Stimulated activated CD8-positive, alpha-beta memory T cell treated with anti-CD3 and anti-CD28 coated beads, Interleukin-15, amount 100 ng/mL, for 48 hours (primary cell): Measurements from ENCODE around the gene MYO1G.

Experiments
- DNase-seq, 2 donors: peaks; one replicate each; pipeline ENCODE4 v3.0.0-alpha.2; 2020; ENCODE audit warnings: low read depth in 2 of 2

The MYO1G gene

DNA sequence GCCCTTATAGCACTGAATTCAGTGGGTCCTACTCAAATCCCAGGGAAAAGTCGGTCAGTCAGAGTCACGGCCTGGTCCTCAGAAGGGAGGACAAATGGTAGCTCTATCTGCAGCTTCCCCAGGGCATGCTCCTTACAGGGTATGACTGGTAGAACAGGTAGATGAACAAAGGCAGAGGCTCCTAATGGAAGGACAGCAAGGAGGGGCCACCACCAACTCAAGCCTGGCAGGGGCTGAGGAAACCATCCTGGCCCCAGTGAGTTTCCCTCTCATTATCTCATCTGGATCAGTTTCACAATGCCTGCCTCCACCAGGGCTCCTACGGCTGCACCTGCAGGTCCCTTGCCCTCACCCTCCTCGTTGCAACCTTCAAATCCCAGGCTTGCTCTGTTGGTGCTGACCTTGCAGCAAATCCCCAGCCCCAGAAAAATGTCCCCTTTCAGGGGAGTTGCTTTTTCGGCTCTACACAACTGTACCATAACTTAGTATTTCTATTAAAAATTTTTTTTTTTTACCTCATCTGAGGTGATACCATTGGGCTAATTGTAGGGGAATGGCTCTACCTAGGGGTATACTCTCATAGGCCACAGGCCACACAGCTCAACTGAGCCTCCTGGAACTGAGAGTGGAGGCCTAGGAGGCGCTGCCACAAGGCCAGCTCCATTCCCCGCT, 2.4 kb upstream of the MYO1G start:
- DNase-seq = no peak

DNA sequence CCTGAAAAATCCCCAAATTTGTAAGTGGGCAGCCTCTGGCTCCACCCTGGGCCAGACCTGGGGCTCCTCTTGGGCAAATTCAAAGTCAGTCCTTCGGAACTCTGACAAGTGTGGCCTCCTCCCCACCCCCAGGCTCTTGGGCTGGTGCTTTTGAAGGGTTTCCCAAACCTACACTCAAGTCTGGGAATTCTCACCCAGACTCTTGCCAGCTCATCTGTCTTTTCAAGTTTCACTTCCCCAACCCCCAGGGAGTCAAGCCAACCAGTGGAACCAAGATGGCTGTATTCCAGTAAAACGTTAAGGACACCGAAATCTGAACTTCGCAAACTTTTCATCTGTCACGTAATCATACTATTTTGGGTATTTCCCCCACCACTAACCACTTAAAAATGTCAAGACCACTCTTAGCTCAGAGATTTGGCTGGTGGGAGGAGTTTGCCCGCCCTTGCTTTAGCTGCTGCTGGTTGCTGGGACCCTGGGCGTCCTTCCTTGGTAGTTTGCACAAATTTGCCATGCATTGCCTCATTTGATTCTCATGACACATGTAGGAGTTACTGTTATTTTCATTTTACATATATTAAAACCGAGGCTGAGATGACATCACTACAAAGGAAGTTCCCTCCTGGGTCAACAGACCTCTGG, 1.7 kb upstream of the MYO1G start:
- DNase-seq = peak; percentile 81 to 86

GRCh38 chr7:44979481-44980392, 922 bp upstream of the MYO1G start:
- no peak for DNase-seq

DNA sequence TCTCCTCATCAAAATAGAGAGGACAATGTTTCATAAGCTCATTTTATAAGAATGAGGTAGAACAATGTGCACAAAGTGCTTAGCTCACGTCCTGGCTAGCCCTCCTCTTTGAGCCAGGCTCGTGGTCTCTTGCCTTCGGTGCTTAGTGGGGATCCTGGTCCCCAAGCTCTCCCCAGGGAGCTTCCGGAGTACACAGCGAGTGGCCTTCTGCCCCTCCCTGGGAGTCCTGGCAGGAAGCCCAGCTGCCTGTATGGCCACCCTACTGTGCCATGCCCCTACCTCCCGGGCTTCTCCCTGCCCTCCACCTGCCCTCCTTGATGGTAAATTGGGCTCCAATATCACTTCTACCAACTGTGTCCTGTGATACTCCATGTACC, 868 bp downstream of the MYO1G start:
- DNase-seq = no peak

DNA sequence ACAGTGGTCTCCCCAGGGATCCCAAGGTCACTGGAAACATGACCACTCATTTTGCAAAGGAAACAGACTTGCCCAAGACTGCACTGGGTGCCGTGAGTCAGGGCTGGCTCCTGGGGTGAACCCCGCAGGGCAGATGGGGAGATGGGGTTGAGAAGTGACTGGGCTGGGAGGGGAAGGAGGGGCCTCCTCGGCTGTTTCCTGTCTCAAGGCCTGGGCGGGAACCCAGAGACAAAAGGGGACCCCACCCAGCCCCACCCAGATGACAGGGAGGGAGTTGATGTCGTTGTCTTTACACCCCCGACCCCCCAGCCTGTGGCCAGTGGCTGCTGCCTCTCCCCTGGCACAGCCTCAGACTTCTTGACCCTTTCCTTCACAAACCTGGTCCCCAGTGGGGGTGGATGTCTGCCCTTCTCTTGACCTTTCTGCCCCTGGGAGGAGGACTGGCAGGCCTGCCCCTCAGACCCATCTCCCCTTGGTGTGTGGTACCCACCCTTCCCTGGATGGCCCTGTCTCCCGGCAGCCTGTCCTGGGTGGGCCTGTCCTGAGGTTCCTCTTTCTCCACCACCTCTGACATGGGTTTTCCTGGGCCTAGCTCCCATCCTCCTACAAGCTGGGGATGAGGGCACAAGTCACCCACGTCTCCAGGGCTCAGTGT, 1.4 kb downstream of the MYO1G start:
- peak; percentile 78 to 86 for DNase-seq

DNA sequence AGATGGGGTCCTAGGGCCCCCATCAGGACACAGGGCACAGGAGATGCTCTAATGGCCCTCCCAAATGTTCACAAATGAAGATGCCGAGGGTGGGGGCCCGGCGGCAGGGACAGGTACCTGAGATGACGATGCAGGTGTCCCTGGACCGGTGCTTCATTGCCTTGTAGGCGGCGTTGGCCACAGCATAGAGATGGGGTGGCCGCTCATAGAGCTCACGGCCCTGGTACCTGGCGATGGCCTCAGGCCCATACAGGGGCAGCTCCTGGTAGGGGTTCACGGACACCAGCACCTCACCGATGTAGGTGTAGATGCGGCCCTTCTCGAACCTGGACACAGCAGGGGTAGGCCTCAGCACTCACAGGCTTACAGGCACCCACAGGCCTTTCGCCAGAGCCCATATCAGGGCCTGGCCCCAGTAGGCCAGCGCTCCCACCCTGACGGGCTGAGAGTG, 2.0 kb downstream of the MYO1G start:
- DNase-seq = no peak

DNA sequence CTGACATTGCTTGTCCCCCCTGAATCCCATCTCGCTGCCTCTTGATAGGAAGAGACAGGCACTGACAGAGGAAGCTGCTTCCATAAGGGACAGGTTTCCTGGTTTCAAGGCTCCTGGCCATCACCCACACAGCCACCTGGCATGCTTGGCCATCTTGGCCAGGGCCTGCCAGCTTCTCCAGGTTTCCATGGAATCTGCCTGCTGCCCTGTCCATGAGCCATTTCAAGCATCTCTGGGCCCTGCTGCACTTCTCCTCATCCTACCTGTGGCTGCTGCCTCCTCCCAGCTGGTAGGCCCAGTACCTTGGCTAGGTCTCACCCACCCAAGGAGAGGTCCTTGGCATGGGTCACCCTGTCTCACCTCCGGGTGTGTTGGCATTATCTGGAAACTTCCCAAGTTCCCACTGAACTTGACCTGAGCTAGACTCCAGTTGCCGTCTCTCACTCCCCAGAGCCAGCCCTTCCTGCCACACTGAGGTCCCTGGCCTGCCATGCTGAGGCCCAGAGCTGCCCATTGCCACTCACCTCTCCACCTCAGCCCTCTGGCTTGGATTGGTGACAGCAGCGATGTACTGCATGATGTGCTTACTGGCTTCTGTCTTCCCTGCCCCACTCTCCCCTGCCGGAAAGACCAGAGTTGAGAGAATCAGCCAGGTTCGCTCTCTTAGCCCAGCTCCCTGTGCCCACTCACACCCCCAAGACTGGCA, 2.6 kb downstream of the MYO1G start:
- no peak for DNase-seq

DNA sequence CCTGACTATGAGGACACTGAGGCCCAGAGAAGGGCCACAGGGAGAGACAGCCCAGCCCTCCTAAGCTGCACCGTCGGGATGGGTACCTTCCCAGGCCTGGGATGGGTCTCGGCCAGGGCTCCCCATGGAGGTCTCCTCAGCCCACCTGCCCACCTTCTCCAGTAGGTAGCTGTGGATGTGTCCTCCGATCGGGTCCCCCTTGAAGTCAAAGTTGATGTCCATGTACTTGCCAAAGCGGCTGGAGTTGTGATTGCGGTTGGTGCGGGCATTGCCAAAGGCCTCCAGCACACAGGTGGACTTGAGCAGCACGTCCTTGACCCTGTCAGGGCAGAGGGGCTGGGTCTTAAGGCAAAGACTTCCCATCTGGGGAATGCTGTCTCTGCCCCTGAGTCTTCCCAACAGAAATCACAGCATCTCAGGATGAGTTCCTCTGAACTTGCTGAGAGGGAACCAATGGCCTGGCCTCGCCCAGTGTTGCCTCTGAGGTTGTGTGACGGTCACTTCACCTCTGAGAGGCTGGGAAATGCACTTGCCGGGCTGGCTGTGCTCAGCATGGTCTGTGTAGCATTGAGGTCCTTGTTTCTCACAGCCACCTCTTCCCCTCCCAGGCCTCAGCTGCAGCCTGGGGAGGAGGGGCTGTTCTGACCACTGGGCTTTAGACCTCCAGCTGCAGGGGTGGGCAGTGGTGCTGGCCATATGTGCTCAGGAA, 3.3 kb downstream of the MYO1G start:
- DNase-seq = no peak

DNA sequence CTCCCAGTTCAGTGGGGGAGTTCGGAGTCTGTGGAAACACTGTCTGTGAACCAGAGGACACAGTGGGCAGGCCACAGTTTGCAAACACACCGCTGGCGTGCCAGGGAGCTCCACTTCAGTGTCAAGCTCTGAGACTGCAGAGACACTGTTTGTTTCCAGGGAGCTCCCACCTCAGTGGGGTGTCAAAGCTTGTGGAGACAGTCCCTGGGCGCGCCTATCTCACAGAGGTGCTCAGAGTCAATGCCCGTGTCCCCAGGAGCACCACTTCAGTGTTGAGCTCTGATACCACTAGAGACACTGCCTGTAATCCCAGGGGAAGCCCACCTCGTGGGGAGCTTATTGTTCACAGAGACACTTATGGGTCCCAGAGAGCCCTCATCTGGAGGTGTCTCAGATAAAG, 4.3 kb downstream of the MYO1G start:
- no peak for DNase-seq

DNA sequence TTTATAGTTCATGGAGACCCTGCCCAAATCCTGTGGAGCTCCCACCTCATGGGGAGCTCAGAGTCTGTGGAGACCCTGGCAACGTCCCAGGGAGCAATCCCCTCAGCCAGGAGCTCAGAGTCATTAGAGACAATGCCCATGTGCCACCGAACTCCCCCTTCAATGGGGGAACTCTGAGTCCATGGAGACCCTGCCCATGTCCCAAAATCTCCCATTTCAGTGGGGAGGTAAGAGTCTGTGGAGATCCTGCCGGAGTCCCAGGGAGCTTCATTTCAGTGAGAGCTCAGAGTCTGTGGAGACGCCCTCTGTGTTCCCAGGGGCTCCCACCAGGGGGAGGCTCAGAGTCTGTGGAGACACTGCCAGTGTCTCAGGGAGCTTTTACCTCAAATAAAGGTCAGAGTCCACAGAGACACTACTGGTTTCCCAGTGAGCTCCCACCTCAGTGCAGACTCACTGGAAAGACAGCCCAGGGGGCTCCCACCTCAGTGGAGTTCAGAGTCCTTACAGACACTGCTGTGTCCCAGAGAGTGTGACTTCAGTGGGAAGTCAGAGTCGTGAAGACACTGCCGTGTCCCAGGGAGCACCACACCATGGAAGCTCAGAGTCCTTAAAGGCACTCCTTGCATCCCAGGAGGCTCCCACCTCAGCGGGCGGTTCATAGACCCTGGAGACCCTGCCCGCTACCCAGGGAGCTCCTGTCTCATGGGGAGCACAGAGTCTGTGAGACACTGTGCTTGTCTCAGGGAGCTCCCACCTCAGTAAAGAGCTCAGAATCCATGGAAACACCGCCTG, 5.0 kb downstream of the MYO1G start:
- no peak for DNase-seq

- no peak for DNase-seq
These were observed 6.3 kb downstream of the MYO1G start for GRCh38 chr7:44972562-44972961.

GRCh38 chr7:44971902-44972441, 6.8 kb downstream of the MYO1G start:
- DNase-seq = no peak

GRCh38 chr7:44971188-44971901, 7.5 kb downstream of the MYO1G start:
- no peak for DNase-seq

DNA sequence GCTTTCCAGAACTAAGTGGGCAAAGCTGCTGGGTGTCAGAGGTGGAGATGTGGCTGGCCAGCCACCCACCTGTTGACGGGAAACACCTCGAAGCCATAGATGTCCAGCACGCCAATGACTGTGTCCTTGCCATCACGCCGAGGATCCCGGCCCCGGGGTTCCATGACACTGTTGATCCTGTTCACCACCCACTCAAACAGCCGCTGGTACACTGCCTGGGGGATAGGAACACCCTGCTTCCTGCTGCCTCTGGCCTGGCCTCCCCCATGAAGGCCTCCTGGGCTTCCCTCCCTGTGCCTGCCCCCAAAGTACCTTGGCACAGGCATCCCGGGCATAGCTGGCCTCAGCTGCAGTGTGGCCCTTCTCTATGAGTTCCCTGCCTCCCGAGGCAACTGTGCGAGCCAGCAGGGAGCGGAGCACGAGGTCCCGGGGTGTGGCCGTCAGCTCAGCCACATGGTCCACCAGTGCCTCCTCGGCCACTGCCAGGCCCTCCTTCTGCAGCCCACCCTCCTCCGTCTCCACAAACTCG, 8.2 kb downstream of the MYO1G start:
- DNase-seq = no peak

GRCh38 chr7:44969701-44970522, 8.9 kb downstream of the MYO1G start:
- DNase-seq = no peak

GRCh38 chr7:44969049-44969700, 9.6 kb downstream of the MYO1G start:
- DNase-seq = no peak
